LNCaP clone FGC (cell line): ENCODE data around the gene PDE8A.

Source experiments
- DNase-seq: peaks from one replicate; pipeline ENCODE4 v3.0.0-alpha.2; 2011; ENCODE audit warnings: low read depth
- H3K4me3 ChIP-seq: 2 replicates; pipeline ENCODE4 v1.5.1; 2011; ENCODE audit warnings: mild to moderate bottlenecking, low read depth, low read length, control low read depth
- TF ChIP-seq, protein P1 (sequence below): IDR thresholded peaks from 2 replicates; pipeline ENCODE4 v1.5.1; 2012; ENCODE audit warnings: mild to moderate bottlenecking; ENCODE audit not compliant: control insufficient read depth, insufficient read depth; ENCODE audit errors: extremely low read depth

PDE8A gene

DNA sequence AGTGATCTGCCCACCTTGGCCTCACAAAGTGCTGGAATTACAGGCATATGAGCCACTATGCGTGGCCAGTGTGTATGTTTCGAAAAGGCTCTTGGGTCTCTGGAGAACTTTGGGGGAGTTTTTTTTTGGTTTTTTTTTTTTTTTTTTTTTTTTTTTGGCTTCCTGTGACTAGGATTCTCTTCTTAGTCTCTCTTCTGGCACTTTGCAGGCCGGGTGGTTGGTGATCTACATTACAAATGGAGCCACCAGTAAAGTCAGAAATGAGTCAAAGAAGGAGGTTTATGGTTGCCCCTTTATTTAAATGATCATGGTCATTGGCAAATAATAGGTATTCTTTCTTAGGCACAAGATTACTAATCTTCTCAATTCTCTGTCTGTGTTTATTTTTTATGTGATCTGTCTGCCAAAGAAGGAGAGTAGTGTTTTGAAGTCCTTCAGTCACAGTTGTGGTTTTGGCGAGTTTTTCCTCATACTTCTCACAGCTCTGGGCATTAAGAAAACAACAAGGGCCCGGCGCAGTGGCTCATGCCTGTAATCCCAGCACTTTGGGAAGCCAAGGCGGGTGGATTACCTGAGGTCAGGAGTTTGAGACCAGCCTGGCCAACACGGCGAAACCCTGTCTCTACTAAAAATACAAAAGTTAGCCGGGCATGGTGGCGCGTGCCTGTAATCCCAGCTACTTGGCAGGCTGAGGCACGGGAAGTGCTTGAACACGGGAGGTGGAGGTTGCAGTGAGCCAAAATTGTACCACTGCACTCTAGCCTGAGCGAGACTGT, 38.3 kb downstream of the PDE8A start:
- TF ChIP-seq, protein P1, sequence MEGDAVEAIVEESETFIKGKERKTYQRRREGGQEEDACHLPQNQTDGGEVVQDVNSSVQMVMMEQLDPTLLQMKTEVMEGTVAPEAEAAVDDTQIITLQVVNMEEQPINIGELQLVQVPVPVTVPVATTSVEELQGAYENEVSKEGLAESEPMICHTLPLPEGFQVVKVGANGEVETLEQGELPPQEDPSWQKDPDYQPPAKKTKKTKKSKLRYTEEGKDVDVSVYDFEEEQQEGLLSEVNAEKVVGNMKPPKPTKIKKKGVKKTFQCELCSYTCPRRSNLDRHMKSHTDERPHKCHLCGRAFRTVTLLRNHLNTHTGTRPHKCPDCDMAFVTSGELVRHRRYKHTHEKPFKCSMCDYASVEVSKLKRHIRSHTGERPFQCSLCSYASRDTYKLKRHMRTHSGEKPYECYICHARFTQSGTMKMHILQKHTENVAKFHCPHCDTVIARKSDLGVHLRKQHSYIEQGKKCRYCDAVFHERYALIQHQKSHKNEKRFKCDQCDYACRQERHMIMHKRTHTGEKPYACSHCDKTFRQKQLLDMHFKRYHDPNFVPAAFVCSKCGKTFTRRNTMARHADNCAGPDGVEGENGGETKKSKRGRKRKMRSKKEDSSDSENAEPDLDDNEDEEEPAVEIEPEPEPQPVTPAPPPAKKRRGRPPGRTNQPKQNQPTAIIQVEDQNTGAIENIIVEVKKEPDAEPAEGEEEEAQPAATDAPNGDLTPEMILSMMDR, result no peak
- no peak overlapping the region for H3K4me3 ChIP-seq
- DNase-seq, result no peak

DNA sequence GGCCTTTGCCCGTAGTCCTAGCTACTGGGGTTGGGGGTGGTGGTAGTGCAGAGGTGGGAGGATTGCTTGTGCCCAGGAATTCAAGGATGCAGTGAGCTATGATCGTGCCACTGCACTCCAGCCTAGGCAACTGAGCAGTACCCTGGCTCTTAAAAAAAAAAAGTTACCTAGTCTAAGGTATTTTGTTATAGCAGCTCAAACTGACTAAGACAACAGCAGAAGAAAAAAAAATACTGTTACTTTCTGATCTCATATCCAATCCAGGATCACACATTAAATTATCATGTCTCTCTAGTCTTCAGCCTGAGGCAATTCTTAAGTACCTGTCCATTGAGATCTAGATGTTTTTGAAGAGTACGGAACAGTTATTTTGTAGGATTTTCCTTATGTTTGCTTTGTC, 39.8 kb downstream of the PDE8A start:
- TF ChIP-seq, protein P1, result no peak

DNA sequence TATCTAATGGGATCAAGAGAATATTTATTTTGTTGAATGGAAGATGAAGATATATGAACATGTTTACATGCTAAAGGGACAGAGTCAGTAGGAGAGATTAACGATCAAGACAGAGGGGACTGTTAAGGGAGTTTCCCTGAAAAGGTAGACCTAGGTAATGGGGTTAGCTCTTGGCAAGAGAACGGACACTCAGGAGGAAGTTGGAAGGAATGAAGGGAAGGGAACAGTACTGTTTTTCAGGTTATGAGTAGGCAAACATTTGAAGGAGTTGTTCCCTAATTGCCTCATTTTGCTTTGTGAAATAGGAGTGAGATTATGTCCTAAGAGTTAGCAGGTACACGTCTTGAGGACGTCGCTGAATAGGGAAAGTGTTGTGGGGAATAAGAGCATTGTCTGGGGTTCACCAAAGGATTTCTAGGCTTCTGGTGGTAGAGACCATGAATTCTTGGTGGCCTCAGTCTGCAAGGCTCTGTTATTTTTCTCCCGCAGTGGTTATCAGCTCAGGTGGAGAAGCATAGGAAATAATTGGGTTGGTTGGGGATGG, 41.3 kb downstream of the PDE8A start:
- TF ChIP-seq, protein P1, result no peak
- no peak overlapping the region for H3K4me3 ChIP-seq
- DNase-seq, result no peak

More for the DNA sequence above, 39.8 kb downstream of the PDE8A start:
- no peak for DNase-seq
- H3K4me3 ChIP-seq, result no peak overlapping the region

DNA sequence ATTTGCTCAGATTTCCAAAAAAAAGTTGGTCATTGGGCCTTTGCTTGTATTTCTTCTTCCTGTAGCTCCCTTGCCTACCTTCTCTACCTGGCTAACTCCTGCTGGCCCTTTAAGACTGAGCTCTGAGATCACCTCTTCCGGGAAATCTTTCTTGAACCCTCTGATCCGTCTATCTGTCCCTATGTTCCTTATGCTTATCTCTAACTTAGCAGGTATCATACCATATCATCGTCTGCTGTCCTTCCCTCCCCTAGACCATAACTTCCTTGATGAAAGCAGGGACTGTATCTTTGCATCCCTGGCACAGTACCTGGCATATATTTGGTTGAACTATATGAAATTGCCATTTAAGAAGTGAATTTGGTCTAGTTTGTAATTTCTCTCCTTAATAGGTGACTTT, 42.3 kb downstream of the PDE8A start:
- H3K4me3 ChIP-seq, result no peak overlapping the region
- no peak for DNase-seq
- TF ChIP-seq, protein P1, result no peak

DNA sequence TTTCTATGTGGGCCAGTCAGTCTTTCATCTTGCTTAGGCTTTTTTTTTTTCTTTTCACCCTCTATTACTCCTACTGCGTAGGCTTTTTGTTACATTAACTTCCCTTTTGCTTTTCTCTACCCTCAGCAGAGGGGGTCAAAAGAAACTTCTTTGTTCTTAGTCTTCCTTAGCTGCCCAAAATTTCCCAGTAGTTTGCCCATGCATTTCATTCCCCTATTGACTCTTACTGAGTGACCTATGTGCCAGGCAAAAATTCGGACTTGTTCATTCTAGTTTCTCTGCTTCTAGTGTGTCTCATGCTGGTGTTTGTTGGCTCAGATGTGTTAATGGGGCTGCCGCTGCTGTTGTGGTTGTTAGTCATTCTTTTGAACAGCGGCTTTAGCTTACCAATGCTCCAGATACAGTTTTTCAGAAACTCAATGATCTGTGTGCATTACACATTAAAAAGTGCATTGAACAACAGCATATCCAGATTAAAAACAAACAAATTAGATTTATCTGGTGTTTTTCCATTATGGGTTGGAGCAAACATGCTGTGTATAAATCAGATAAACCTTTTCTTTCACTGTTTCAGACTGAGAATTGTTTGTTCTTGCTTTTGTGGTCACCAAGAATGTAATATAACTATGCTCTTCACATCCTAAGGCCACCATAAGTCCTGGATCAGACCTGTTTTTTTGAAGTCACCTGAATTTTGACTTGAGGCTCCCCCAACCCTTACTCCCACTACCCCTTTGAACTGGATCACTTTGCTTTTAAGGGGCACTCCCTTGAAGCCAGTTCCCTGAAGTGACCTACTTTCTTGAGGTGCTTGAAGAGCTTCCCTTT, 43.1 kb downstream of the PDE8A start:
- DNase-seq, result no peak
- TF ChIP-seq, protein P1, result no peak

DNA sequence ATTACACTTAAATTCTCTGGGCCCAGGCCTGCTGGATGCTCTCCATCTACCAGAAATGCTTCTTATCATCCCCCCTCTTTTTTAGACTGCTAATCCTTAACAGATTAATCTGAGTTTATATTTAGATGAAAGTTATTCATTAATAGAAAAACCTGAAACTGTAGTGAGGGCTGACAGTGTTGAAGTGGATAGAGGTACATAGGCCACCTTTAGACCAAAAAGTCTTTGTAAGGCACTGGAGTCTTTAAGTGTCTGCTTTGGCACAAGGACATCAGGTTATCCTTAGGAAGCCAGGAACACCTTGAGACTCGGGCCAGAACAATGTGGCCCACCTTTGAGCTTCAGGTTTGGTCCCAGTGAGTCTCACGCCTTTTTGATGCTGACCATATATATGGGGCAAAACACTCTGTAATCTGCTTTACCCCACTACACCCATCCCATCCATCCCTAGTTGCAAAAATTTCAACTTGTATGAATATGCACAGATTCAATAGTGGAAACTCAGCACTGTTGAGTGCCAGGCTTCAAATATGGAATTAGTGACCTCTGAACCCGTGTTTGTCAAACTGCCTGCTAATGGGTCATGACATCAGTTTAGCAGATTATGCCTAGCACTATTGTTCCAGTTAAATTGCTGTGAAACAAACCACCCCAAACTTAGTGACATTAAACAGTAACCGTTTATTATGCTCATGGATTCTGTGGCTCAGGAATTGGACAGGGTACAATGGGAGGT, 44.0 kb downstream of the PDE8A start:
- TF ChIP-seq, protein P1, result no peak

More for the DNA sequence above, 43.1 kb downstream of the PDE8A start:
- H3K4me3 ChIP-seq, result no peak overlapping the region

More for the DNA sequence above, 44.0 kb downstream of the PDE8A start:
- no peak for DNase-seq
- no peak overlapping the region for H3K4me3 ChIP-seq
